Measurements from ENCODE around the gene ACSL3.
A peak's percentile ranks its signal among the peaks of the same experiment; 100 is the strongest.

The ACSL3 gene

GRCh38 chr2:222978850-222979249 lies 118.0 kb downstream of the ACSL3 start:
- Histone ChIP-seq H3K9me3 (ENCODE audit: severe bottlenecking) (no peaks in the 10 kb centered on the region), H3K27me3 (ENCODE audit: insufficient read depth, low read depth, severe bottlenecking) (no peaks in the 10 kb centered on the region), H3K27ac (no peak overlapping the region), H3K4me3 (ENCODE audit: low read depth, low read length) (no peak overlapping the region), H3K36me3 (no peaks in the 10 kb centered on the region)
- DNase-seq = no peak
- no peak for TF ChIP-seq CTCF (IDR thresholded peaks at IDR 0.05; ENCODE audit: low read depth, low read length)

GRCh38 chr2:222979484-222979883 lies 118.6 kb downstream of the ACSL3 start:
- Histone ChIP-seq H3K27me3 (ENCODE audit: insufficient read depth, low read depth, severe bottlenecking) (no peaks in the 10 kb centered on the region), H3K4me3 (ENCODE audit: low read depth, low read length) (no peak overlapping the region), H3K27ac (no peak overlapping the region), H3K9me3 (ENCODE audit: severe bottlenecking) (no peaks in the 10 kb centered on the region), H3K36me3 (no peaks in the 10 kb centered on the region)
- DNase-seq = no peak
- TF ChIP-seq CTCF (IDR thresholded peaks at IDR 0.05; ENCODE audit: low read depth, low read length) = no peak

GRCh38 chr2:222982010-222982908 lies 121.4 kb downstream of the ACSL3 start:
- Histone ChIP-seq H3K4me3 (ENCODE audit: low read depth, low read length) (no peak overlapping the region), H3K27me3 (ENCODE audit: insufficient read depth, low read depth, severe bottlenecking) (no peaks in the 10 kb centered on the region), H3K36me3 (no peaks in the 10 kb centered on the region), H3K27ac (peak overlapping the region; percentile 53), H3K9me3 (ENCODE audit: severe bottlenecking) (no peaks in the 10 kb centered on the region)
- peak; percentile 70 for DNase-seq
- TF ChIP-seq CTCF (IDR thresholded peaks at IDR 0.05; ENCODE audit: low read depth, low read length) = peak; percentile 80

GRCh38 chr2:222982909-222983265 lies 122.1 kb downstream of the ACSL3 start:
- DNase-seq = no peak
- Histone ChIP-seq H3K27ac (no peak overlapping the region), H3K4me3 (ENCODE audit: low read depth, low read length) (no peak overlapping the region)

DNA sequence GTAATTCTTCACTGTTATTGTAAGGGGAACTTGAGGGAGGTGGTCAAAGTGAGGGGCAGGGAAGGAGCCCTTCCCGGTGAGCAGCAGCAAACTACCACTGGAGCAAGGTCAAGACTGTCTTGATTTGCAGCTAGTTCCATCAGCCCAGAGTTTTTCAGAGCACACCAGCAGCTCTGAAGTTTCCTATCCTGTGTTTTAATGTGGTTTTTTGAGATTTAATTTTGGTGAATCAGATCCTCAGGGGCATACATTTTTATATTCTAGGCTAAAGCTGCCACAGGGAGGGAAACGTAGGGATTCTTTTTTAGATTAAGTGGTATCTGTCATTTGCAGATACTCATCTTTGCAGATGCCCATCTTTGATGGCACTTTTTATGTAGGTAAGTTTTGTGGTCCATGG lies 124.1 kb downstream of the ACSL3 start:
- Histone ChIP-seq H3K4me3 (ENCODE audit: low read depth, low read length) (no peak overlapping the region), H3K9me3 (ENCODE audit: severe bottlenecking) (no peaks in the 10 kb centered on the region), H3K27me3 (ENCODE audit: insufficient read depth, low read depth, severe bottlenecking) (no peaks in the 10 kb centered on the region), H3K36me3 (no peaks in the 10 kb centered on the region), H3K27ac (no peak overlapping the region)
- no peak for TF ChIP-seq CTCF (IDR thresholded peaks at IDR 0.05; ENCODE audit: low read depth, low read length)
- no peak for DNase-seq

More at GRCh38 chr2:222982909-222983265, 122.1 kb downstream of the ACSL3 start:
- no peaks in the 10 kb centered on the region for H3K27me3 ChIP-seq (ENCODE audit: insufficient read depth, low read depth, severe bottlenecking)
- no peaks in the 10 kb centered on the region for H3K9me3 ChIP-seq (ENCODE audit: severe bottlenecking)
- no peaks in the 10 kb centered on the region for H3K36me3 ChIP-seq
- TF ChIP-seq CTCF (IDR thresholded peaks at IDR 0.05; ENCODE audit: low read depth, low read length) = no peak

All from WERI-Rb-1 (cell line).